Neural cell (in vitro differentiated cells): Measurements from ENCODE around the gene FLVCR1. TPM values are rescaled to one million over a fixed set of nuclear protein-coding genes. Genes with fewer than 3 reads are reported as not detected.

Source experiments
- H2AFZ ChIP-seq: fragments of 200-600, 300-800 bp; sonication (generic), shearing (Covaris generic); 2 replicates; pipeline ENCODE4 v1.6.0; 2014; ENCODE audit warnings: low read depth, mild to moderate bottlenecking, antibody characterized with exemption, low read length, moderate library complexity
- H3F3A ChIP-seq: fragments of 200-600 bp; shearing (Covaris generic); 2 replicates; pipeline ENCODE4 v1.6.1; 2016; ENCODE audit warnings: mild to moderate bottlenecking, moderate library complexity, mixed read lengths, antibody characterized with exemption, low read length; ENCODE audit not compliant: insufficient read depth, poor library complexity, severe bottlenecking
- H3K27ac ChIP-seq: fragments of 200-600, 300-800 bp; sonication (generic), shearing (Covaris generic); 2 replicates; pipeline ENCODE4 v1.5.1; 2014; ENCODE audit warnings: mild to moderate bottlenecking, low read length, moderate library complexity
- H3K27me3 ChIP-seq: fragments of 300-800, 200-600 bp; sonication (generic), shearing (Covaris generic); 2 replicates; pipeline ENCODE4 v1.6.0; 2014; ENCODE audit warnings: mild to moderate bottlenecking, low read depth, low read length, moderate library complexity; ENCODE audit not compliant: insufficient read depth
- H3K36me3 ChIP-seq: fragments of 300-800, 200-600 bp; sonication (generic), shearing (Covaris generic); 2 replicates; pipeline ENCODE4 v1.5.1; 2014; ENCODE audit warnings: mild to moderate bottlenecking, antibody characterized with exemption, low read length, moderate library complexity; ENCODE audit not compliant: insufficient read depth
- H3K4me2 ChIP-seq: fragments of 300-800, 200-600 bp; sonication (generic), shearing (Covaris generic); 2 replicates; pipeline ENCODE4 v1.6.0; 2014; ENCODE audit warnings: mild to moderate bottlenecking, low read length
- H3K4me3 ChIP-seq: fragments of 300-800, 200-600 bp; sonication (generic), shearing (Covaris generic); 2 replicates; pipeline ENCODE4 v1.5.1; 2014; ENCODE audit warnings: mild to moderate bottlenecking, low read length, moderate library complexity
- H3K79me2 ChIP-seq: fragments of 200-600 bp; shearing (Covaris generic); replicated peaks from 2 replicates; pipeline ENCODE4 v1.6.0; 2014; ENCODE audit warnings: mild to moderate bottlenecking, low read length, moderate library complexity; ENCODE audit not compliant: insufficient read depth
- H3K9ac ChIP-seq: fragments of 300-800, 200-600 bp; sonication (generic), shearing (Covaris generic); 2 replicates; pipeline ENCODE4 v1.6.1; 2016; ENCODE audit warnings: mild to moderate bottlenecking, low read length, mixed read lengths
- H3K9me2 ChIP-seq: fragments of 200-600 bp; shearing (Covaris generic); 2 replicates; pipeline ENCODE4 v1.6.1; 2016; ENCODE audit warnings: mild to moderate bottlenecking, low read length, mixed read lengths; ENCODE audit not compliant: insufficient read depth
- H3K9me3 ChIP-seq: fragments of 200-600, 300-800 bp; sonication (generic), shearing (Covaris generic); 2 replicates; pipeline ENCODE4 v1.6.1; 2016; ENCODE audit warnings: mild to moderate bottlenecking, mixed run types, low read length, moderate library complexity, mixed read lengths
- H4K20me1 ChIP-seq: fragments of 200-600 bp; shearing (Covaris generic); 2 replicates; pipeline ENCODE4 v1.6.1; 2016; ENCODE audit warnings: mild to moderate bottlenecking, mixed run types; ENCODE audit not compliant: insufficient read depth
- EP300 ChIP-seq: fragments of 450-650 bp; conservative IDR thresholded peaks from 2 replicates; pipeline ENCODE4 v1.6.1; 2014; ENCODE audit warnings: antibody characterized with exemption, mild to moderate bottlenecking, moderate library complexity; ENCODE audit not compliant: poor library complexity, severe bottlenecking
- EZH2 ChIP-seq: fragments of 200-600, 300-800 bp; shearing (Covaris generic), sonication (generic); IDR thresholded peaks from 2 replicates; pipeline ENCODE4 v1.6.1; 2014; ENCODE audit warnings: antibody characterized with exemption, low read length, borderline replicate concordance, mild to moderate bottlenecking; ENCODE audit not compliant: insufficient read depth, poor library complexity, severe bottlenecking
- MXI1 ChIP-seq: fragments of 450-650 bp; conservative IDR thresholded peaks from 2 replicates; pipeline ENCODE4 v1.6.1; 2014; ENCODE audit warnings: antibody characterized with exemption, mild to moderate bottlenecking; ENCODE audit not compliant: poor library complexity, severe bottlenecking
- POLR2AphosphoS5 ChIP-seq: IDR thresholded peaks from 2 replicates; pipeline ENCODE4 v1.6.1; 2012
- RAD21 ChIP-seq: fragments of 450-650 bp; conservative IDR thresholded peaks from 2 replicates; pipeline ENCODE4 v1.6.1; 2014; ENCODE audit warnings: antibody characterized with exemption, mild to moderate bottlenecking, moderate library complexity
- REST ChIP-seq: IDR thresholded peaks from 2 replicates; pipeline ENCODE4 v1.6.1; 2012; ENCODE audit warnings: borderline replicate concordance
- SMC3 ChIP-seq: fragments of 450-650 bp; conservative IDR thresholded peaks from 2 replicates; pipeline ENCODE4 v1.6.1; 2014; ENCODE audit warnings: antibody characterized with exemption, mild to moderate bottlenecking, moderate library complexity; ENCODE audit not compliant: poor library complexity
- TAF1 ChIP-seq: IDR thresholded peaks from 2 replicates; pipeline ENCODE4 v1.6.1; 2012; ENCODE audit warnings: low read depth
- polyA minus RNA-seq: library from RNA; depleted of rRNA, polyadenylated mRNA; stranded (reverse); fragments of >200 nt; gene quantifications from 2 replicates; pipeline ENCODE4 v1.2.3, GENCODE V29; 2014
- polyA plus RNA-seq: library from polyadenylated mRNA; depleted of rRNA; stranded (reverse); fragments of >200 nt; gene quantifications from 2 replicates; pipeline ENCODE4 v1.2.3, GENCODE V29; 2014
- TF ChIP-seq, protein P1 (sequence below): fragments of 450-650 bp; IDR thresholded peaks from 2 replicates; pipeline ENCODE4 v1.5.1; 2014; ENCODE audit warnings: antibody characterized with exemption, mild to moderate bottlenecking, moderate library complexity; ENCODE audit not compliant: poor library complexity, severe bottlenecking

Gene FLVCR1
- polyA plus RNA-seq = 37.8 and 42.1 TPM in 2 replicates
- 45.0 and 48.5 TPM in 2 replicates for polyA minus RNA-seq

GRCh38 chr1:212857992-212858460, at the start of gene FLVCR1:
Gene FLVCR1, plus strand, starts transcription at chr1:212858275. Its CDS starts 178 bp downstream, at chr1:212858453.
- Histone ChIP-seq H3K27me3 (no peaks in the 10 kb centered on the region), H3K27ac (peak within 1 kb of the TSS; percentile 86), H2AFZ (peak within 1 kb of the TSS; percentile 85), H3F3A (no peaks in the 10 kb centered on the region), H3K4me2 (peak within 1 kb of the TSS; percentile 99), H3K4me3 (peak within 1 kb of the TSS; percentile 97), H3K9me2 (no peaks in the 10 kb centered on the region), H3K36me3 (peaks cover 4% of the 10 kb centered on the region), H3K79me2 (peaks cover 42% of the 10 kb centered on the region), H3K9me3 (no peaks in the 10 kb centered on the region), H3K9ac (peak within 1 kb of the TSS; percentile 88), H4K20me1 (no peaks in the 10 kb centered on the region)
- no peak for TF ChIP-seq RAD21
- TF ChIP-seq SMC3 = no peak
- no peak for TF ChIP-seq TAF1
- TF ChIP-seq POLR2AphosphoS5 = peak; percentile 91
- TF ChIP-seq REST = peak; percentile 40
- peak; percentile 11 for TF ChIP-seq EP300
- TF ChIP-seq, protein P1, sequence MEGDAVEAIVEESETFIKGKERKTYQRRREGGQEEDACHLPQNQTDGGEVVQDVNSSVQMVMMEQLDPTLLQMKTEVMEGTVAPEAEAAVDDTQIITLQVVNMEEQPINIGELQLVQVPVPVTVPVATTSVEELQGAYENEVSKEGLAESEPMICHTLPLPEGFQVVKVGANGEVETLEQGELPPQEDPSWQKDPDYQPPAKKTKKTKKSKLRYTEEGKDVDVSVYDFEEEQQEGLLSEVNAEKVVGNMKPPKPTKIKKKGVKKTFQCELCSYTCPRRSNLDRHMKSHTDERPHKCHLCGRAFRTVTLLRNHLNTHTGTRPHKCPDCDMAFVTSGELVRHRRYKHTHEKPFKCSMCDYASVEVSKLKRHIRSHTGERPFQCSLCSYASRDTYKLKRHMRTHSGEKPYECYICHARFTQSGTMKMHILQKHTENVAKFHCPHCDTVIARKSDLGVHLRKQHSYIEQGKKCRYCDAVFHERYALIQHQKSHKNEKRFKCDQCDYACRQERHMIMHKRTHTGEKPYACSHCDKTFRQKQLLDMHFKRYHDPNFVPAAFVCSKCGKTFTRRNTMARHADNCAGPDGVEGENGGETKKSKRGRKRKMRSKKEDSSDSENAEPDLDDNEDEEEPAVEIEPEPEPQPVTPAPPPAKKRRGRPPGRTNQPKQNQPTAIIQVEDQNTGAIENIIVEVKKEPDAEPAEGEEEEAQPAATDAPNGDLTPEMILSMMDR = no peak
- TF ChIP-seq EZH2 = no peak
- TF ChIP-seq MXI1 = peak; percentile 70

- Histone ChIP-seq H3K9ac (no peak overlapping the region), H3K27ac (no peak overlapping the region), H2AFZ (no peak overlapping the region), H3K9me2 (no peaks in the 10 kb centered on the region), H4K20me1 (no peaks in the 10 kb centered on the region), H3K27me3 (no peaks in the 10 kb centered on the region), H3K36me3 (no peaks in the 10 kb centered on the region), H3K79me2 (no peaks in the 10 kb centered on the region), H3K9me3 (no peaks in the 10 kb centered on the region), H3K4me2 (no peak overlapping the region), H3K4me3 (no peak overlapping the region), H3F3A (no peaks in the 10 kb centered on the region)
- TF ChIP-seq REST = no peak
- peak; percentile 45 for TF ChIP-seq RAD21
- TF ChIP-seq, protein P1 = peak; percentile 55
- TF ChIP-seq SMC3 = peak; percentile 64
Observed at GRCh38 chr1:212814537-212815334, 43.3 kb upstream of the FLVCR1 start.
